ENCODE measurements around the gene SP1. TPM values are rescaled to one million over a fixed set of nuclear protein-coding genes. Genes with fewer than 3 reads are reported as not detected.
A peak's percentile ranks its signal among the peaks of the same experiment; 100 is the strongest.

SP1 gene
- total RNA-seq, 1 donor from 2014 or later = 50.6 TPM

GRCh38 chr12:53343969-53344368 lies 36.0 kb upstream of the SP1 start:
- H3K79me2 ChIP-seq (ENCODE audit: insufficient read depth, low read length) = no peaks in the 10 kb centered on the region
- peaks cover 7% of the 10 kb centered on the region for H3K27me3 ChIP-seq (ENCODE audit: insufficient read depth, low read length)
- H3K9ac ChIP-seq (ENCODE audit: low read length) = no peak overlapping the region
- H3K4me3 Mint-ChIP-seq (ENCODE audit: unreplicated experiment) = peak overlapping the region; percentile 67
- H3K9me3 Mint-ChIP-seq (ENCODE audit: unreplicated experiment) = peaks cover 6% of the 10 kb centered on the region
- H3K4me1 ChIP-seq (ENCODE audit: insufficient read depth, low read length) = peaks cover 15% of the 10 kb centered on the region
- DNase-seq (ENCODE audit: low read depth) = no peak
- H3K4me1 Mint-ChIP-seq (ENCODE audit: low read depth, unreplicated experiment) = peaks cover 9% of the 10 kb centered on the region
- peaks cover 27% of the 10 kb centered on the region for H3K27me3 Mint-ChIP-seq (ENCODE audit: low read depth, unreplicated experiment)
- TF ChIP-seq, protein P1, sequence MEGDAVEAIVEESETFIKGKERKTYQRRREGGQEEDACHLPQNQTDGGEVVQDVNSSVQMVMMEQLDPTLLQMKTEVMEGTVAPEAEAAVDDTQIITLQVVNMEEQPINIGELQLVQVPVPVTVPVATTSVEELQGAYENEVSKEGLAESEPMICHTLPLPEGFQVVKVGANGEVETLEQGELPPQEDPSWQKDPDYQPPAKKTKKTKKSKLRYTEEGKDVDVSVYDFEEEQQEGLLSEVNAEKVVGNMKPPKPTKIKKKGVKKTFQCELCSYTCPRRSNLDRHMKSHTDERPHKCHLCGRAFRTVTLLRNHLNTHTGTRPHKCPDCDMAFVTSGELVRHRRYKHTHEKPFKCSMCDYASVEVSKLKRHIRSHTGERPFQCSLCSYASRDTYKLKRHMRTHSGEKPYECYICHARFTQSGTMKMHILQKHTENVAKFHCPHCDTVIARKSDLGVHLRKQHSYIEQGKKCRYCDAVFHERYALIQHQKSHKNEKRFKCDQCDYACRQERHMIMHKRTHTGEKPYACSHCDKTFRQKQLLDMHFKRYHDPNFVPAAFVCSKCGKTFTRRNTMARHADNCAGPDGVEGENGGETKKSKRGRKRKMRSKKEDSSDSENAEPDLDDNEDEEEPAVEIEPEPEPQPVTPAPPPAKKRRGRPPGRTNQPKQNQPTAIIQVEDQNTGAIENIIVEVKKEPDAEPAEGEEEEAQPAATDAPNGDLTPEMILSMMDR (IDR thresholded peaks at IDR 0.05; ENCODE audit: insufficient read depth, low read depth, low read length) = no peak
- TF ChIP-seq EZH2 (IDR thresholded peaks at IDR 0.05; ENCODE audit: insufficient read depth, low read length) = no peak
- peak overlapping the region; percentile 91 for H3K4me2 ChIP-seq (ENCODE audit: low read length)
- H3K27ac ChIP-seq (ENCODE audit: low read depth, low read length) = no peak overlapping the region
- no peaks in the 10 kb centered on the region for H4K20me1 ChIP-seq (ENCODE audit: insufficient read depth, low read length)
- no peaks in the 10 kb centered on the region for H3K36me3 Mint-ChIP-seq (ENCODE audit: low read depth, unreplicated experiment)
- FAIRE-seq = no peak
- no peak overlapping the region for H2AFZ ChIP-seq (ENCODE audit: low read depth, low read length)
- no peaks in the 10 kb centered on the region for H3K9me3 ChIP-seq (ENCODE audit: insufficient read depth, low read depth, low read length)
- no peaks in the 10 kb centered on the region for H3K36me3 ChIP-seq (ENCODE audit: insufficient read depth, low read length)
- H3K4me3 ChIP-seq (ENCODE audit: insufficient read depth, low read depth, low read length) = no peak overlapping the region
- peak overlapping the region; percentile 84 for H3K27ac Mint-ChIP-seq (ENCODE audit: unreplicated experiment)

- Histone ChIP-seq H3K9me3 (ENCODE audit: insufficient read depth, low read depth, low read length) (no peaks in the 10 kb centered on the region), H3K36me3 (ENCODE audit: insufficient read depth, low read length) (no peaks in the 10 kb centered on the region), H3K4me3 (ENCODE audit: insufficient read depth, low read depth, low read length) (peak overlapping the region; percentile 42), H3K4me1 (ENCODE audit: insufficient read depth, low read length) (peaks cover 15% of the 10 kb centered on the region), H3K79me2 (ENCODE audit: insufficient read depth, low read length) (no peaks in the 10 kb centered on the region), H2AFZ (ENCODE audit: low read depth, low read length) (peak overlapping the region; percentile 72), H4K20me1 (ENCODE audit: insufficient read depth, low read length) (no peaks in the 10 kb centered on the region), H3K27me3 (ENCODE audit: insufficient read depth, low read length) (peaks cover 7% of the 10 kb centered on the region), H3K4me2 (ENCODE audit: low read length) (peak overlapping the region; percentile 91), H3K27ac (ENCODE audit: low read depth, low read length) (no peak overlapping the region), H3K9ac (ENCODE audit: low read length) (peak overlapping the region; percentile 43)
- Mint-ChIP-seq H3K36me3 (ENCODE audit: low read depth, unreplicated experiment) (no peaks in the 10 kb centered on the region), H3K9me3 (ENCODE audit: unreplicated experiment) (peaks cover 6% of the 10 kb centered on the region), H3K27ac (ENCODE audit: unreplicated experiment) (peak overlapping the region; percentile 84), H3K27me3 (ENCODE audit: low read depth, unreplicated experiment) (peaks cover 27% of the 10 kb centered on the region), H3K4me3 (ENCODE audit: unreplicated experiment) (peak overlapping the region; percentile 67), H3K4me1 (ENCODE audit: low read depth, unreplicated experiment) (peaks cover 9% of the 10 kb centered on the region)
- no peak for DNase-seq (ENCODE audit: low read depth)
- no peak for TF ChIP-seq EZH2 (IDR thresholded peaks at IDR 0.05; ENCODE audit: insufficient read depth, low read length)
- TF ChIP-seq, protein P1 (IDR thresholded peaks at IDR 0.05; ENCODE audit: insufficient read depth, low read depth, low read length) = no peak
- FAIRE-seq = no peak
Measured at GRCh38 chr12:53344487-53344823, 35.5 kb upstream of the SP1 start.

- H4K20me1 ChIP-seq (ENCODE audit: insufficient read depth, low read length) = no peaks in the 10 kb centered on the region
- no peak for FAIRE-seq
- H3K4me3 ChIP-seq (ENCODE audit: insufficient read depth, low read depth, low read length) = peak overlapping the region; percentile 57
- TF ChIP-seq EZH2 (IDR thresholded peaks at IDR 0.05; ENCODE audit: insufficient read depth, low read length) = no peak
- TF ChIP-seq, protein P1 (IDR thresholded peaks at IDR 0.05; ENCODE audit: insufficient read depth, low read depth, low read length) = peak; percentile 34
- Mint-ChIP-seq H3K27ac (ENCODE audit: unreplicated experiment) (peak overlapping the region; percentile 56), H3K27me3 (ENCODE audit: low read depth, unreplicated experiment) (peaks cover 24% of the 10 kb centered on the region), H3K36me3 (ENCODE audit: low read depth, unreplicated experiment) (no peaks in the 10 kb centered on the region), H3K9me3 (ENCODE audit: unreplicated experiment) (peaks cover 3% of the 10 kb centered on the region), H3K4me1 (ENCODE audit: low read depth, unreplicated experiment) (peaks cover 9% of the 10 kb centered on the region), H3K4me3 (ENCODE audit: unreplicated experiment) (peak overlapping the region; percentile 87)
- peak overlapping the region; percentile 20 for H3K27ac ChIP-seq (ENCODE audit: low read depth, low read length)
- H3K36me3 ChIP-seq (ENCODE audit: insufficient read depth, low read length) = no peaks in the 10 kb centered on the region
- peak; percentile 58 for DNase-seq (ENCODE audit: low read depth)
- H3K4me2 ChIP-seq (ENCODE audit: low read length) = peak overlapping the region; percentile 91
- H2AFZ ChIP-seq (ENCODE audit: low read depth, low read length) = peak overlapping the region; percentile 87
- H3K27me3 ChIP-seq (ENCODE audit: insufficient read depth, low read length) = peaks cover 6% of the 10 kb centered on the region
- H3K79me2 ChIP-seq (ENCODE audit: insufficient read depth, low read length) = no peaks in the 10 kb centered on the region
- H3K9ac ChIP-seq (ENCODE audit: low read length) = peak overlapping the region; percentile 76
- peaks cover 15% of the 10 kb centered on the region for H3K4me1 ChIP-seq (ENCODE audit: insufficient read depth, low read length)
- H3K9me3 ChIP-seq (ENCODE audit: insufficient read depth, low read depth, low read length) = no peaks in the 10 kb centered on the region
Measured at GRCh38 chr12:53344824-53345485, 35.0 kb upstream of the SP1 start.
